Retina (tissue), 1 donor: Measurements from ENCODE around the gene RNF39.
"Not testable (repeated sequence)": the region's sequence is repeated elsewhere in the genome, so short reads cannot be mapped to it uniquely, and the experiment has no call there.

Experiments used
- DNase-seq: peaks from one replicate; pipeline ENCODE4 v3.0.0-alpha.2; 2016

Gene RNF39

GRCh38 chr6:30060606-30061091 lies 14.9 kb downstream of the RNF39 start:
- DNase-seq = no peak

- no peak for DNase-seq
Measured at GRCh38 chr6:30055513-30055912, 20.1 kb downstream of the RNF39 start.

- no peak for DNase-seq
Measured at GRCh38 chr6:30053682-30054081, 21.9 kb downstream of the RNF39 start.

- DNase-seq = no peak
Measured at GRCh38 chr6:30047220-30047619, 28.3 kb downstream of the RNF39 start.

GRCh38 chr6:30044630-30045029 lies 30.9 kb downstream of the RNF39 start:
- DNase-seq = no peak

GRCh38 chr6:30043744-30044143 lies 31.8 kb downstream of the RNF39 start:
- DNase-seq = no peak

- no peak for DNase-seq
Measured at GRCh38 chr6:30042914-30043313, 32.7 kb downstream of the RNF39 start.

GRCh38 chr6:30042476-30042875 lies 33.1 kb downstream of the RNF39 start:
- DNase-seq = no peak

GRCh38 chr6:30041821-30042220 lies 33.7 kb downstream of the RNF39 start:
- DNase-seq = no peak

- no peak for DNase-seq
Measured at GRCh38 chr6:30041221-30041620, 34.3 kb downstream of the RNF39 start.

GRCh38 chr6:30037182-30037788 lies 38.3 kb downstream of the RNF39 start:
- DNase-seq = no peak

GRCh38 chr6:30035784-30036183 lies 39.8 kb downstream of the RNF39 start:
- no peak for DNase-seq

GRCh38 chr6:30033440-30033839 lies 42.1 kb downstream of the RNF39 start:
- DNase-seq = not testable (repeated sequence)

GRCh38 chr6:30031381-30031780 lies 44.2 kb downstream of the RNF39 start:
- no peak for DNase-seq

GRCh38 chr6:30029588-30029987 lies 46.0 kb downstream of the RNF39 start:
- no peak for DNase-seq

- no peak for DNase-seq
Measured at GRCh38 chr6:30025186-30025585, 50.4 kb downstream of the RNF39 start.

- DNase-seq = not testable (repeated sequence)
Measured at GRCh38 chr6:30022712-30023111, 52.9 kb downstream of the RNF39 start.

GRCh38 chr6:30022189-30022588 lies 53.4 kb downstream of the RNF39 start:
- no peak for DNase-seq

GRCh38 chr6:30020626-30021025 lies 54.9 kb downstream of the RNF39 start:
- no peak for DNase-seq
